H1 (cell line): Measurements from ENCODE around the gene SRGAP3. TPM values are rescaled to one million over a fixed set of nuclear protein-coding genes. Genes with fewer than 3 reads are reported as not detected.

Experiments used
- CTCF ChIA-PET: fragments of 300-600 bp; sonication (Branson Sonifier 250); formaldehyde crosslinking; loops from one replicate; lab custom pipeline; 2021; ENCODE audit not compliant: partially characterized antibody; lab: Charles Lee
- POLR2A ChIA-PET: fragments of 300-600 bp; sonication (Branson Sonifier 250); formaldehyde crosslinking; loops from one replicate; lab custom pipeline; 2021; ENCODE audit warnings: inconsistent platforms; ENCODE audit not compliant: partially characterized antibody; lab: Charles Lee
- DNase-seq, 2 experiments: peaks; one replicate each; pipeline versions ENCODE4 v3.0.0 to v3.0.0-alpha.2; 2010 to 2022; ENCODE audit warnings: low spot score in 2 of 2, low read depth in 1 of 2, mixed read lengths in 1 of 2
- FAIRE-seq: peaks from 2 replicates; lab custom pipeline; 2011; peaks lifted over from hg19 to GRCh38; lab: Jason Lieb, UNC
- H2AFZ ChIP-seq: 2 replicates; pipeline ENCODE4 v1.8.1; 2012; ENCODE audit warnings: low read length, inconsistent platforms
- H2AK5ac ChIP-seq: 2 replicates; pipeline ENCODE4 v1.6.1; 2013; ENCODE audit warnings: low read depth, low read length
- H2BK120ac ChIP-seq: replicated peaks from 2 replicates; pipeline ENCODE3; 2013; ENCODE audit warnings: low read depth, low read length, inconsistent platforms
- H2BK12ac ChIP-seq: 2 replicates; pipeline ENCODE4 v1.6.1; 2013; ENCODE audit warnings: low read depth, low read length
- H2BK15ac ChIP-seq: 2 replicates; pipeline ENCODE4 v1.6.1; 2013; ENCODE audit warnings: low read length
- H2BK20ac ChIP-seq: 2 replicates; pipeline ENCODE4 v1.6.1; 2013; ENCODE audit warnings: low read length
- H2BK5ac ChIP-seq: 2 replicates; pipeline ENCODE4 v1.6.1; 2013; ENCODE audit warnings: low read depth, low read length
- H3K14ac ChIP-seq: 2 replicates; pipeline ENCODE4 v1.6.1; 2013; ENCODE audit warnings: inconsistent platforms; ENCODE audit not compliant: insufficient read length
- H3K18ac ChIP-seq: 2 replicates; pipeline ENCODE4 v1.6.1; 2013; ENCODE audit warnings: low read length; ENCODE audit errors: extremely low read depth
- H3K23ac ChIP-seq: 2 replicates; pipeline ENCODE4 v1.6.1; 2013; ENCODE audit warnings: inconsistent platforms; ENCODE audit not compliant: insufficient read length
- H3K23me2 ChIP-seq: 2 replicates; pipeline ENCODE4 v1.6.1; 2013; ENCODE audit warnings: low read depth, low read length
- H3K27ac ChIP-seq: 2 replicates; pipeline ENCODE4 v1.6.1; 2011; ENCODE audit warnings: low read depth, low read length, inconsistent platforms
- H3K27me3 ChIP-seq, 4 experiments: replicated peaks in 1 of 4; 1 replicate in 1 of 4; 2 replicates in 3 of 4; pipeline versions ENCODE4 v1.6.1 to v1.8.1; 2011 to 2013; ENCODE audit warnings: low read length in 3 of 4, mild to moderate bottlenecking in 3 of 4, inconsistent platforms in 2 of 4, mixed read lengths in 2 of 4, moderate library complexity in 1 of 4; ENCODE audit not compliant: control insufficient read depth in 3 of 4, insufficient read depth in 3 of 4; ENCODE audit errors: extremely low read depth in 1 of 4
- H3K36me3 ChIP-seq, 4 experiments: 2 replicates each; pipeline versions ENCODE4 v1.6.1 to v1.8.1; 2011 to 2013; ENCODE audit warnings: mild to moderate bottlenecking in 4 of 4, low read length in 3 of 4, moderate library complexity in 2 of 4, control low read depth in 1 of 4, inconsistent platforms in 1 of 4; ENCODE audit not compliant: insufficient read depth in 4 of 4, control insufficient read depth in 2 of 4
- H3K4ac ChIP-seq: replicated peaks from 2 replicates; pipeline ENCODE3; 2013; ENCODE audit warnings: low read length, low read depth, mixed read lengths, inconsistent platforms; ENCODE audit not compliant: insufficient read length
- H3K4me1 ChIP-seq, 4 experiments: replicated peaks in 1 of 4; 1 replicate in 1 of 4; 2 replicates in 3 of 4; pipeline versions ENCODE4 v1.6.1 to v1.8.1; 2011 to 2013; ENCODE audit warnings: low read length in 3 of 4, inconsistent platforms in 2 of 4, mixed read lengths in 1 of 4; ENCODE audit not compliant: insufficient read depth in 4 of 4, control insufficient read depth in 3 of 4
- H3K4me2 ChIP-seq, 2 experiments: 2 replicates each; pipeline versions ENCODE4 v1.6.1 to v1.8.1; 2011 to 2013; ENCODE audit warnings: low read depth in 2 of 2, low read length in 2 of 2, control low read depth in 1 of 2, inconsistent platforms in 1 of 2, mild to moderate bottlenecking in 1 of 2; ENCODE audit not compliant: insufficient read depth in 1 of 2
- H3K4me3 ChIP-seq, 4 experiments: fragments of 200-600, 300-600 bp in 1 of 4; sonication (generic), shearing (Covaris generic), sonication (Bioruptor Twin) in 1 of 4; 2 replicates each; pipeline versions ENCODE4 v1.5.1 to v1.8.1; 2011 to 2016; ENCODE audit warnings: low read length in 4 of 4, low read depth in 3 of 4, control low read depth in 2 of 4, inconsistent platforms in 2 of 4, mild to moderate bottlenecking in 2 of 4, mixed read lengths in 1 of 4, moderate library complexity in 1 of 4; ENCODE audit not compliant: insufficient read depth in 2 of 4; ENCODE audit errors: extremely low read depth in 1 of 4
- H3K56ac ChIP-seq: replicated peaks from 2 replicates; pipeline ENCODE3; 2013; ENCODE audit warnings: low read depth, mild to moderate bottlenecking, mixed read lengths, low read length, inconsistent platforms; ENCODE audit not compliant: insufficient read length
- H3K79me1 ChIP-seq: 2 replicates; pipeline ENCODE4 v1.6.1; 2013; ENCODE audit warnings: low read depth, low read length, control low read depth
- H3K79me2 ChIP-seq, 2 experiments: 2 replicates each; pipeline versions ENCODE4 v1.6.1 to v1.8.1; 2012 to 2013; ENCODE audit warnings: low read length in 2 of 2, mild to moderate bottlenecking in 2 of 2, inconsistent platforms in 1 of 2; ENCODE audit not compliant: insufficient read depth in 2 of 2, control insufficient read depth in 1 of 2
- H3K9ac ChIP-seq, 4 experiments: replicated peaks in 1 of 4; 1 replicate in 1 of 4; 2 replicates in 3 of 4; pipeline versions ENCODE4 v1.6.1 to v1.8.1; 2011 to 2013; ENCODE audit warnings: low read depth in 3 of 4, low read length in 3 of 4, control low read depth in 2 of 4, mild to moderate bottlenecking in 2 of 4, moderate library complexity in 2 of 4, inconsistent platforms in 1 of 4; ENCODE audit errors: extremely low read depth in 1 of 4
- H3K9me3 ChIP-seq, 2 experiments: 2 replicates each; pipeline versions ENCODE4 v1.6.1 to v1.8.1; 2012 to 2013; ENCODE audit warnings: mild to moderate bottlenecking in 2 of 2, moderate library complexity in 2 of 2, control low read depth in 1 of 2, inconsistent platforms in 1 of 2, low read depth in 1 of 2, low read length in 1 of 2, mixed read lengths in 1 of 2; ENCODE audit not compliant: insufficient read depth in 2 of 2
- H4K20me1 ChIP-seq, 2 experiments: replicated peaks in 1 of 2; 2 replicates each; pipeline versions ENCODE3 to v1.8.1; 2011 to 2013; ENCODE audit warnings: inconsistent platforms in 2 of 2, low read length in 2 of 2, mild to moderate bottlenecking in 1 of 2; ENCODE audit not compliant: insufficient read depth in 2 of 2, control insufficient read depth in 1 of 2
- H4K5ac ChIP-seq: 2 replicates; pipeline ENCODE4 v1.6.1; 2013; ENCODE audit warnings: low read length, low read depth, mixed read lengths, inconsistent platforms; ENCODE audit not compliant: insufficient read length
- H4K8ac ChIP-seq: 2 replicates; pipeline ENCODE4 v1.8.0; 2013; ENCODE audit warnings: mild to moderate bottlenecking, moderate library complexity, low read length, inconsistent platforms; ENCODE audit not compliant: insufficient read depth; ENCODE audit errors: extremely low read depth
- H4K91ac ChIP-seq: replicated peaks from 2 replicates; pipeline ENCODE3; 2013; ENCODE audit warnings: low read length, mixed read lengths, inconsistent platforms; ENCODE audit not compliant: insufficient read length
- BRCA1 ChIP-seq: IDR thresholded peaks from 2 replicates; pipeline ENCODE4 v1.6.1; 2012; ENCODE audit warnings: low read depth, low read length, improper control_type of control experiment
- CBX8 ChIP-seq: fragments of 300-800, 300-1000 bp; sonication (generic); IDR thresholded peaks from 2 replicates; pipeline ENCODE4 v1.7.1; 2016; ENCODE audit warnings: low read depth, low read length, borderline replicate concordance
- CHD2 ChIP-seq: IDR thresholded peaks from 2 replicates; pipeline ENCODE4 v1.6.1; 2012; ENCODE audit warnings: low read length, improper control_type of control experiment
- CREB1 ChIP-seq: IDR thresholded peaks from 2 replicates; pipeline ENCODE4 v1.6.1; 2012; ENCODE audit warnings: inconsistent platforms
- E2F6 ChIP-seq: IDR thresholded peaks from 2 replicates; pipeline ENCODE4 v1.6.1; 2012; ENCODE audit warnings: inconsistent platforms
- FOSL1 ChIP-seq: IDR thresholded peaks from 2 replicates; pipeline ENCODE4 v1.6.1; 2011; ENCODE audit warnings: mild to moderate bottlenecking, low read depth, low read length, moderate library complexity; ENCODE audit not compliant: insufficient read depth
- KDM1A ChIP-seq: fragments of 200-600, 300-600 bp; sonication (generic); IDR thresholded peaks from 2 replicates; pipeline ENCODE4 v1.7.1; 2016; ENCODE audit warnings: mild to moderate bottlenecking, low read length, borderline replicate concordance
- MAX ChIP-seq: IDR thresholded peaks from 2 replicates; pipeline ENCODE4 v1.6.1; 2012; ENCODE audit warnings: inconsistent platforms
- NRF1 ChIP-seq: IDR thresholded peaks from 2 replicates; pipeline ENCODE4 v1.6.1; 2011; ENCODE audit warnings: mild to moderate bottlenecking, low read depth, low read length, improper control_type of control experiment
- POLR2A ChIP-seq, 2 experiments: IDR thresholded peaks; 1 replicate in 1 of 2; 2 replicates in 1 of 2; pipeline ENCODE4 v1.6.1; 2011; ENCODE audit warnings: low read depth in 2 of 2, low read length in 2 of 2, mild to moderate bottlenecking in 2 of 2; ENCODE audit errors: control extremely low read depth in 1 of 2
- RBBP5 ChIP-seq: IDR thresholded peaks from 2 replicates; pipeline ENCODE4 v1.7.1; 2012; ENCODE audit warnings: low read depth, mild to moderate bottlenecking, inconsistent platforms, low read length, moderate library complexity, borderline replicate concordance
- SAP30 ChIP-seq: fragments of 300-600 bp; sonication (generic); IDR thresholded peaks from 2 replicates; pipeline ENCODE4 v1.7.1; 2012; ENCODE audit warnings: low read length, moderate library complexity, mild to moderate bottlenecking, inconsistent platforms; ENCODE audit not compliant: insufficient read depth, insufficient replicate concordance
- SP1 ChIP-seq: IDR thresholded peaks from 2 replicates; pipeline ENCODE4 v1.6.1; 2011; ENCODE audit warnings: low read depth, low read length
- SP2 ChIP-seq: IDR thresholded peaks from 2 replicates; pipeline ENCODE4 v1.6.1; 2012; ENCODE audit warnings: mild to moderate bottlenecking, low read length, inconsistent platforms
- YY1 ChIP-seq: IDR thresholded peaks from 2 replicates; pipeline ENCODE4 v1.6.1; 2011; ENCODE audit warnings: low read depth, mild to moderate bottlenecking, low read length
- WGBS, 2 experiments: shearing (Covaris generic) in 1 of 2; methylation state at CpG; one replicate each; pipeline versions ENCODE4 v1.1.6 to v1.1.7; 2013 to 2015; ENCODE audit warnings: low lambda C conversion rate in 2 of 2, mixed read lengths in 2 of 2, inconsistent platforms in 1 of 2, low coverage in 1 of 2, missing lambda C conversion rate in 1 of 2; ENCODE audit not compliant: insufficient replicate concordance in 2 of 2, insufficient coverage in 1 of 2, insufficient read length in 1 of 2; ENCODE audit errors: extremely low coverage in 1 of 2, missing lambda C conversion rate in 1 of 2; 5-methylcytosine and 5-hydroxymethylcytosine counted together
- polyA plus RNA-seq, 7 experiments: library from polyadenylated mRNA; depleted of rRNA in 3 of 7; stranded (reverse) in 5 of 7; unstranded in 2 of 7; fragments of >200 nt in 5 of 7; fragments of 200-250 nt in 2 of 7; gene quantifications; 1 replicate in 5 of 7; 2 replicates in 1 of 7; 4 replicates in 1 of 7; pipeline versions ENCODE4 v1.2.1 to v1.2.3, GENCODE V29; 2011 to 2013; ENCODE audit warnings: missing spikeins in 2 of 7, mixed read lengths in 2 of 7
- total RNA-seq: library from RNA; stranded (reverse); fragmentation: NEBNext Ultra II Directional; extraction: Animal tissue kit (Norgen Biotek cat#: 25700); gene quantifications from 2 replicates; pipeline ENCODE4 v1.2.1, GENCODE V29; 2021

The SRGAP3 gene
- total and polyA plus RNA-seq, 2 of the 8 experiments (the other 6 are each of a cell fraction or from before 2014, with no cell fraction given) = 5.8 to 11.4 TPM

GRCh38 chr3:8992199-8992598 lies 257.2 kb downstream of the SRGAP3 start:
- Histone ChIP-seq H2AK5ac (no peak overlapping the region), H2BK12ac (no peak overlapping the region), H2BK5ac (no peak overlapping the region), H3K4me3 (no peak overlapping the region), H2BK20ac (no peak overlapping the region), H2AFZ (no peak overlapping the region), H3K27ac (no peak overlapping the region), H3K27me3 (no peaks in the 10 kb centered on the region), H3K79me2 (no peaks in the 10 kb centered on the region), H3K23ac (no peak overlapping the region), H4K5ac (no peak overlapping the region), H3K23me2 (no peaks in the 10 kb centered on the region), H3K9ac (no peak overlapping the region), H3K14ac (no peak overlapping the region), H3K4ac (no peak overlapping the region), H3K36me3 (no peaks in the 10 kb centered on the region), H3K18ac (no peak overlapping the region), H3K9me3 (no peaks in the 10 kb centered on the region; a peak in 1 of 4 replicates), H3K56ac (no peak overlapping the region), H3K4me1 (peaks cover 0 to 8% (median 5%) of the 10 kb centered on the region in 4 experiments; a peak in 6 of 7 replicates), H3K4me2 (no peak overlapping the region), H4K20me1 (no peaks in the 10 kb centered on the region), H2BK120ac (no peak overlapping the region), H2BK15ac (no peak overlapping the region), H4K91ac (no peak overlapping the region), H4K8ac (no peak overlapping the region), H3K79me1 (no peaks in the 10 kb centered on the region; the same call in 1 of the 2 replicates)
- FAIRE-seq (no peak), DNase-seq (no peak)
- TF ChIP-seq KDM1A (no peak), SAP30 (no peak), POLR2A (IDR thresholded peaks at IDR 0.05; ENCODE audit: control extremely low read depth in 1 of 2, low read depth in 2 of 2, low read length in 2 of 2) (no peak), MAX (no peak), RBBP5 (no peak), E2F6 (no peak), CBX8 (no peak), SP2 (no peak), NRF1 (no peak), SP1 (no peak), FOSL1 (no peak), YY1 (no peak), CREB1 (no peak), CHD2 (no peak), BRCA1 (no peak)
- 97% methylated on average over 4 of the region's 4 CpGs; no CpG with 5 or more reads in 1 of the 2 experiments for WGBS, 2 experiments
- CTCF ChIA-PET = interaction anchor here (0.7 to 13.2 kb wide), 9 partner anchors 14 to 309 kb away, joined by 3 to 200 read pairs (median 5); partner anchors contain the start of gene SRGAP3
- POLR2A ChIA-PET = no interaction called here
